SK-N-SH (cell line): ENCODE measurements around the gene EOMES.

Experiments used
- EP300 ChIP-seq, 2 experiments: IDR thresholded peaks; 2 replicates each; pipeline versions ENCODE4 v1.4.0 to v1.6.1; 2012; ENCODE audit warnings: borderline replicate concordance in 1 of 2, low read depth in 1 of 2, low read length in 1 of 2
- EZH2phosphoT487 ChIP-seq: fragments of 200-600 bp; sonication (generic); IDR thresholded peaks from 2 replicates; pipeline ENCODE4 v1.6.1; 2017; ENCODE audit warnings: low read depth, mixed run types, mild to moderate bottlenecking, antibody characterized with exemption, moderate library complexity, borderline replicate concordance
- MXI1 ChIP-seq: IDR thresholded peaks from 2 replicates; pipeline ENCODE4 v1.6.1; 2012; ENCODE audit warnings: mild to moderate bottlenecking, low read depth, low read length, improper control_type of control experiment
- NRF1 ChIP-seq: IDR thresholded peaks from 2 replicates; pipeline ENCODE4 v1.6.1; 2012; ENCODE audit warnings: low read depth, mild to moderate bottlenecking, low read length
- POLR2AphosphoS5 ChIP-seq: IDR thresholded peaks from 2 replicates; pipeline ENCODE4 v1.6.1; 2012; ENCODE audit warnings: low read depth, low read length
- RCOR1 ChIP-seq: fragments of 150-350 bp; IDR thresholded peaks from 2 replicates; pipeline ENCODE4 v1.6.1; 2017; ENCODE audit warnings: antibody characterized with exemption, low read length
- YY1 ChIP-seq: IDR thresholded peaks from 2 replicates; pipeline ENCODE4 v1.4.0; 2012; ENCODE audit warnings: low read depth, mild to moderate bottlenecking
- TF ChIP-seq, protein P1 (sequence below): fragments of 200-600 bp; sonication (generic); IDR thresholded peaks from 2 replicates; pipeline ENCODE4 v1.6.1; 2017; ENCODE audit warnings: antibody characterized with exemption, mild to moderate bottlenecking, moderate library complexity
- TF ChIP-seq, protein P2 (sequence below): IDR thresholded peaks from 2 replicates; pipeline ENCODE4 v1.4.0; 2012; ENCODE audit warnings: low read depth
- TF ChIP-seq, protein P3 (sequence below): fragments of 150-350 bp; IDR thresholded peaks from 2 replicates; pipeline ENCODE4 v1.6.1; 2017; ENCODE audit warnings: antibody characterized with exemption, low read length, low read depth, borderline replicate concordance

DNA sequence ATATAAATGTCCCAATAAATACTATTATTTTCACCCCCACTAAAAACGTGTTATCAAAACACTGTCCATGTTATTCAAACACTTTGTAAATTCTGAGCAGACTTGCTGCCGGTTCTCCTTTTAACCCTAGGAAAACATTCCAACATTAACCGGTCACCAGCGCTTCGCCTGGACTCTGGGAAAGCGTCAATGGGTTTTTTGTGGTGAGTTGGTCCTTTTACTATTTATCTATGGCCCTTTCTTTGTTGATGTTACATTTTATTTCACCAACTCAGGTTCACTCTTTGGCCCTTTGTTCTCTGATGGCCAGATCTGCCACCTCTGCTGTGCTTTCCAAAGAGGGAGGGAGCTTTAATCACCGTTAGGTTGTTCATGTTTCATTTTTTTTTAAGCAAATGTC, 4.1 kb upstream of the EOMES start:
- TF ChIP-seq POLR2AphosphoS5: no peak
- TF ChIP-seq, protein P1, sequence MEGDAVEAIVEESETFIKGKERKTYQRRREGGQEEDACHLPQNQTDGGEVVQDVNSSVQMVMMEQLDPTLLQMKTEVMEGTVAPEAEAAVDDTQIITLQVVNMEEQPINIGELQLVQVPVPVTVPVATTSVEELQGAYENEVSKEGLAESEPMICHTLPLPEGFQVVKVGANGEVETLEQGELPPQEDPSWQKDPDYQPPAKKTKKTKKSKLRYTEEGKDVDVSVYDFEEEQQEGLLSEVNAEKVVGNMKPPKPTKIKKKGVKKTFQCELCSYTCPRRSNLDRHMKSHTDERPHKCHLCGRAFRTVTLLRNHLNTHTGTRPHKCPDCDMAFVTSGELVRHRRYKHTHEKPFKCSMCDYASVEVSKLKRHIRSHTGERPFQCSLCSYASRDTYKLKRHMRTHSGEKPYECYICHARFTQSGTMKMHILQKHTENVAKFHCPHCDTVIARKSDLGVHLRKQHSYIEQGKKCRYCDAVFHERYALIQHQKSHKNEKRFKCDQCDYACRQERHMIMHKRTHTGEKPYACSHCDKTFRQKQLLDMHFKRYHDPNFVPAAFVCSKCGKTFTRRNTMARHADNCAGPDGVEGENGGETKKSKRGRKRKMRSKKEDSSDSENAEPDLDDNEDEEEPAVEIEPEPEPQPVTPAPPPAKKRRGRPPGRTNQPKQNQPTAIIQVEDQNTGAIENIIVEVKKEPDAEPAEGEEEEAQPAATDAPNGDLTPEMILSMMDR: no peak
- no peak for TF ChIP-seq YY1
- no peak for TF ChIP-seq MXI1
- TF ChIP-seq, protein P2, sequence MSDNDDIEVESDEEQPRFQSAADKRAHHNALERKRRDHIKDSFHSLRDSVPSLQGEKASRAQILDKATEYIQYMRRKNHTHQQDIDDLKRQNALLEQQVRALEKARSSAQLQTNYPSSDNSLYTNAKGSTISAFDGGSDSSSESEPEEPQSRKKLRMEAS: no peak
- TF ChIP-seq, protein P3, sequence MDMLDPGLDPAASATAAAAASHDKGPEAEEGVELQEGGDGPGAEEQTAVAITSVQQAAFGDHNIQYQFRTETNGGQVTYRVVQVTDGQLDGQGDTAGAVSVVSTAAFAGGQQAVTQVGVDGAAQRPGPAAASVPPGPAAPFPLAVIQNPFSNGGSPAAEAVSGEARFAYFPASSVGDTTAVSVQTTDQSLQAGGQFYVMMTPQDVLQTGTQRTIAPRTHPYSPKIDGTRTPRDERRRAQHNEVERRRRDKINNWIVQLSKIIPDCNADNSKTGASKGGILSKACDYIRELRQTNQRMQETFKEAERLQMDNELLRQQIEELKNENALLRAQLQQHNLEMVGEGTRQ: no peak
- no peak for TF ChIP-seq RCOR1
- TF ChIP-seq NRF1: no peak
- no peak for TF ChIP-seq EP300 (IDR thresholded peaks at IDR 0.05; ENCODE audit: borderline replicate concordance in 1 of 2, low read depth in 1 of 2, low read length in 1 of 2)
- TF ChIP-seq EZH2phosphoT487: no peak
